HepG2 (cell line): ENCODE results near the gene TNNT1. TPM values are rescaled to one million over a fixed set of nuclear protein-coding genes. Genes with fewer than 3 reads are reported as not detected.

Experiments used
- ASH2L ChIP-seq: fragments of 300-600, 200-600 bp; sonication (generic); IDR thresholded peaks from 2 replicates; pipeline ENCODE4 v1.7.0; 2017; ENCODE audit warnings: low read depth, mild to moderate bottlenecking, moderate library complexity, mixed read lengths, low read length; ENCODE audit not compliant: insufficient read length
- CBX1 ChIP-seq: IDR thresholded peaks from one replicate; pipeline ENCODE4 v1.6.1; 2016; ENCODE audit warnings: antibody characterized with exemption, low read depth
- DPF2 ChIP-seq: sonication (generic); formaldehyde crosslinking; IDR thresholded peaks from 2 replicates; pipeline ENCODE4 v1.4.0; 2020; ENCODE audit warnings: mild to moderate bottlenecking, low read depth, missing genetic modification reagents, borderline replicate concordance
- FOXJ3 ChIP-seq: sonication (generic); formaldehyde crosslinking; IDR thresholded peaks from 2 replicates; pipeline ENCODE4 v1.4.0; 2020; ENCODE audit warnings: missing genetic modification reagents, mild to moderate bottlenecking, borderline replicate concordance
- MIER3 ChIP-seq: IDR thresholded peaks from 2 replicates; pipeline ENCODE4 v1.6.1; 2016; ENCODE audit warnings: missing compliant biosample characterization, borderline replicate concordance
- MXI1 ChIP-seq: IDR thresholded peaks from 3 replicates; pipeline ENCODE4 v1.6.1; 2012; ENCODE audit warnings: low read depth, low read length, inconsistent platforms, borderline replicate concordance
- NFE2 ChIP-seq: sonication (generic); formaldehyde crosslinking; IDR thresholded peaks from 2 replicates; pipeline ENCODE4 v1.4.0; 2020; ENCODE audit warnings: missing genetic modification reagents
- PHB2 ChIP-seq: fragments of 450-650 bp; IDR thresholded peaks from 2 replicates; pipeline ENCODE4 v1.6.1; 2018; ENCODE audit not compliant: partially characterized antibody
- PHF21A ChIP-seq: sonication (generic); formaldehyde crosslinking; IDR thresholded peaks from 2 replicates; pipeline ENCODE4 v1.5.0; 2020; ENCODE audit warnings: mild to moderate bottlenecking, missing genetic modification reagents
- POLR2AphosphoS5 ChIP-seq: IDR thresholded peaks from 2 replicates; pipeline ENCODE4 v1.6.1; 2012; ENCODE audit warnings: low read depth, low read length
- PRDM4 ChIP-seq: sonication (generic); formaldehyde crosslinking; IDR thresholded peaks from 2 replicates; pipeline ENCODE4 v1.9.0; 2021; ENCODE audit warnings: missing genetic modification reagents, borderline replicate concordance
- TSC22D2 ChIP-seq: sonication (generic); formaldehyde crosslinking; IDR thresholded peaks from 2 replicates; pipeline ENCODE4 v1.5.1; 2020; ENCODE audit warnings: missing genetic modification reagents, mild to moderate bottlenecking, borderline replicate concordance
- ZNF256 ChIP-seq: sonication (generic); formaldehyde crosslinking; conservative IDR thresholded peaks from 2 replicates; pipeline ENCODE4 v1.4.0; 2020; ENCODE audit warnings: missing genetic modification reagents
- ZNF30 ChIP-seq: sonication (generic); formaldehyde crosslinking; IDR thresholded peaks from 2 replicates; pipeline ENCODE4 v1.5.0; 2020; ENCODE audit warnings: mild to moderate bottlenecking, missing genetic modification reagents
- ZNF317 ChIP-seq: sonication (generic); formaldehyde crosslinking; IDR thresholded peaks from 2 replicates; pipeline ENCODE4 v1.5.0; 2020; ENCODE audit warnings: mild to moderate bottlenecking, missing genetic modification reagents
- ZZZ3 ChIP-seq: sonication (generic); formaldehyde crosslinking; IDR thresholded peaks from 2 replicates; pipeline ENCODE4 v1.4.0; 2020; ENCODE audit warnings: missing genetic modification reagents, mild to moderate bottlenecking, borderline replicate concordance
- polyA plus RNA-seq, 8 experiments: library from polyadenylated mRNA; depleted of rRNA in 3 of 8; stranded (reverse) in 7 of 8; unstranded in 1 of 8; fragments of >200 nt; fragmentation: Illumina TruSeq in 4 of 8; extraction: Trizol in 4 of 8; gene quantifications; 2 replicates each; pipeline versions ENCODE4 v1.2.1 to v1.2.3, GENCODE V29; 2011 to 2016; ENCODE audit warnings: low read depth in 4 of 8, missing spikeins in 1 of 8, mixed read lengths in 1 of 8; ENCODE audit not compliant: insufficient read depth in 1 of 8
- total RNA-seq, 5 experiments: library from RNA; depleted of rRNA; stranded (reverse); fragments of >200 nt; fragmentation: Illumina TruSeq; extraction: Trizol; gene quantifications; 2 replicates each; pipeline ENCODE4 v1.2.3, GENCODE V29; 2016; ENCODE audit warnings: low read depth in 1 of 5
- TF ChIP-seq, protein P1 (sequence below): sonication (generic); formaldehyde crosslinking; conservative IDR thresholded peaks from 2 replicates; pipeline ENCODE4 v1.8.1; 2023; ENCODE audit warnings: missing genetic modification reagents
- TF ChIP-seq, protein P2 (sequence below), 2 experiments: sonication (generic) in 1 of 2; formaldehyde crosslinking in 1 of 2; IDR thresholded peaks; 2 replicates each; pipeline versions ENCODE4 v1.5.1 to v1.6.1; 2011 to 2020; ENCODE audit warnings: borderline replicate concordance in 1 of 2, low read depth in 1 of 2, low read length in 1 of 2, mild to moderate bottlenecking in 1 of 2, missing genetic modification reagents in 1 of 2, moderate library complexity in 1 of 2
- TF ChIP-seq, protein P3 (sequence below): sonication (generic); formaldehyde crosslinking; IDR thresholded peaks from 2 replicates; pipeline ENCODE4 v1.5.0; 2020; ENCODE audit warnings: mild to moderate bottlenecking, missing genetic modification reagents, moderate library complexity

Gene TNNT1
- total and polyA plus RNA-seq, 2 of the 13 experiments (the other 11 are each of a cell fraction or from before 2014, with no cell fraction given), result 1.3 to 2.4 TPM

- TF ChIP-seq, protein P1, sequence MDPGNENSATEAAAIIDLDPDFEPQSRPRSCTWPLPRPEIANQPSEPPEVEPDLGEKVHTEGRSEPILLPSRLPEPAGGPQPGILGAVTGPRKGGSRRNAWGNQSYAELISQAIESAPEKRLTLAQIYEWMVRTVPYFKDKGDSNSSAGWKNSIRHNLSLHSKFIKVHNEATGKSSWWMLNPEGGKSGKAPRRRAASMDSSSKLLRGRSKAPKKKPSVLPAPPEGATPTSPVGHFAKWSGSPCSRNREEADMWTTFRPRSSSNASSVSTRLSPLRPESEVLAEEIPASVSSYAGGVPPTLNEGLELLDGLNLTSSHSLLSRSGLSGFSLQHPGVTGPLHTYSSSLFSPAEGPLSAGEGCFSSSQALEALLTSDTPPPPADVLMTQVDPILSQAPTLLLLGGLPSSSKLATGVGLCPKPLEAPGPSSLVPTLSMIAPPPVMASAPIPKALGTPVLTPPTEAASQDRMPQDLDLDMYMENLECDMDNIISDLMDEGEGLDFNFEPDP (CRISPR knock-in tag), result no peak
- no peak for TF ChIP-seq ZNF317 (CRISPR knock-in tag)
- peak; percentile 46; the same call in 1 of the 3 replicates for TF ChIP-seq MXI1
- TF ChIP-seq DPF2, result no peak
- no peak for TF ChIP-seq MIER3
- no peak for TF ChIP-seq ZNF30 (CRISPR knock-in tag)
- no peak for TF ChIP-seq CBX1
- TF ChIP-seq, protein P2, sequence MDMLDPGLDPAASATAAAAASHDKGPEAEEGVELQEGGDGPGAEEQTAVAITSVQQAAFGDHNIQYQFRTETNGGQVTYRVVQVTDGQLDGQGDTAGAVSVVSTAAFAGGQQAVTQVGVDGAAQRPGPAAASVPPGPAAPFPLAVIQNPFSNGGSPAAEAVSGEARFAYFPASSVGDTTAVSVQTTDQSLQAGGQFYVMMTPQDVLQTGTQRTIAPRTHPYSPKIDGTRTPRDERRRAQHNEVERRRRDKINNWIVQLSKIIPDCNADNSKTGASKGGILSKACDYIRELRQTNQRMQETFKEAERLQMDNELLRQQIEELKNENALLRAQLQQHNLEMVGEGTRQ (IDR thresholded peaks at IDR 0.05; ENCODE audit: low read depth, low read length), result no peak
- TF ChIP-seq, protein P2 (CRISPR knock-in tag; IDR thresholded peaks at IDR 0.05; ENCODE audit: borderline replicate concordance), result no peak
- no peak for TF ChIP-seq NFE2
- TF ChIP-seq, protein P3, sequence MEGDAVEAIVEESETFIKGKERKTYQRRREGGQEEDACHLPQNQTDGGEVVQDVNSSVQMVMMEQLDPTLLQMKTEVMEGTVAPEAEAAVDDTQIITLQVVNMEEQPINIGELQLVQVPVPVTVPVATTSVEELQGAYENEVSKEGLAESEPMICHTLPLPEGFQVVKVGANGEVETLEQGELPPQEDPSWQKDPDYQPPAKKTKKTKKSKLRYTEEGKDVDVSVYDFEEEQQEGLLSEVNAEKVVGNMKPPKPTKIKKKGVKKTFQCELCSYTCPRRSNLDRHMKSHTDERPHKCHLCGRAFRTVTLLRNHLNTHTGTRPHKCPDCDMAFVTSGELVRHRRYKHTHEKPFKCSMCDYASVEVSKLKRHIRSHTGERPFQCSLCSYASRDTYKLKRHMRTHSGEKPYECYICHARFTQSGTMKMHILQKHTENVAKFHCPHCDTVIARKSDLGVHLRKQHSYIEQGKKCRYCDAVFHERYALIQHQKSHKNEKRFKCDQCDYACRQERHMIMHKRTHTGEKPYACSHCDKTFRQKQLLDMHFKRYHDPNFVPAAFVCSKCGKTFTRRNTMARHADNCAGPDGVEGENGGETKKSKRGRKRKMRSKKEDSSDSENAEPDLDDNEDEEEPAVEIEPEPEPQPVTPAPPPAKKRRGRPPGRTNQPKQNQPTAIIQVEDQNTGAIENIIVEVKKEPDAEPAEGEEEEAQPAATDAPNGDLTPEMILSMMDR, result peak; percentile 98
- no peak for TF ChIP-seq ZZZ3 (CRISPR knock-in tag)
- TF ChIP-seq ZNF256 (CRISPR knock-in tag), result no peak
- TF ChIP-seq POLR2AphosphoS5, result no peak
- TF ChIP-seq FOXJ3 (CRISPR knock-in tag), result no peak
- TF ChIP-seq PHB2, result no peak
- TF ChIP-seq PHF21A, result no peak
- no peak for TF ChIP-seq PRDM4 (CRISPR knock-in tag)
- TF ChIP-seq TSC22D2, result peak; percentile 56; the same call in 1 of the 2 replicates
- no peak for TF ChIP-seq ASH2L
Observed at GRCh38 chr19:55160128-55160985, 11.4 kb upstream of the TNNT1 start (continued).
